A549 (cell line): Measurements from ENCODE around the gene MIA3.

Source experiments
- CBX2 ChIP-seq: fragments of 200-600 bp; sonication (generic); IDR thresholded peaks from 2 replicates; pipeline ENCODE4 v1.6.1; 2016; ENCODE audit warnings: low read depth, mild to moderate bottlenecking, borderline replicate concordance
- EP300 ChIP-seq, 2 experiments: fragments of >200 bp; sonication (Bioruptor Twin); formaldehyde crosslinking; IDR thresholded peaks; 2 replicates in 1 of 2; 3 replicates in 1 of 2; pipeline ENCODE4 v1.6.1; 2016 to 2017
- FOSL2 ChIP-seq, 2 experiments: fragments of 450-650 bp in 1 of 2; fragments of >200 bp in 1 of 2; sonication (Bioruptor Twin) in 1 of 2; formaldehyde crosslinking; IDR thresholded peaks; 2 replicates each; pipeline versions ENCODE4 v1.5.0 to v1.6.1; 2016 to 2020; ENCODE audit warnings: mild to moderate bottlenecking in 1 of 2, moderate library complexity in 1 of 2
- JUNB ChIP-seq: fragments of >200 bp; sonication (Bioruptor Twin); formaldehyde crosslinking; IDR thresholded peaks from 2 replicates; pipeline ENCODE4 v1.6.1; 2016
- POLR2A ChIP-seq: IDR thresholded peaks from 2 replicates; pipeline ENCODE4 v1.6.1; 2012; ENCODE audit warnings: mild to moderate bottlenecking, low read length
- POLR2AphosphoS2 ChIP-seq: conservative IDR thresholded peaks from 2 replicates; pipeline ENCODE4 v1.6.1; 2012; ENCODE audit warnings: low read length, improper control_type of control experiment, inconsistent platforms
- RAD21 ChIP-seq, 2 experiments: fragments of >200 bp in 1 of 2; sonication (Bioruptor Twin) in 1 of 2; formaldehyde crosslinking in 1 of 2; IDR thresholded peaks in 1 of 2; conservative IDR thresholded peaks in 1 of 2; 2 replicates in 1 of 2; 3 replicates in 1 of 2; pipeline ENCODE4 v1.6.1; 2012 to 2018; ENCODE audit warnings: inconsistent platforms in 1 of 2
- SMC3 ChIP-seq: fragments of >200 bp; sonication (Bioruptor Twin); formaldehyde crosslinking; IDR thresholded peaks from 3 replicates; pipeline ENCODE4 v1.6.1; 2018; ENCODE audit warnings: inconsistent platforms
- SREBF2 ChIP-seq: fragments of 450-650 bp; IDR thresholded peaks from 2 replicates; pipeline ENCODE4 v1.6.1; 2014; ENCODE audit warnings: mild to moderate bottlenecking, moderate library complexity
- ZNF302 ChIP-seq: fragments of 250-450 bp; sonication (Bioruptor Pico); IDR thresholded peaks from 2 replicates; pipeline ENCODE4 v1.9.0; 2021; ENCODE audit warnings: inconsistent platforms, mild to moderate bottlenecking, moderate library complexity
- TF ChIP-seq, protein P1 (sequence below): fragments of >200 bp; sonication (Bioruptor Twin); formaldehyde crosslinking; IDR thresholded peaks from 3 replicates; pipeline ENCODE4 v1.5.1; 2016
- TF ChIP-seq, protein P2 (sequence below): fragments of 250-450 bp; sonication (Bioruptor Pico); IDR thresholded peaks from 2 replicates; pipeline ENCODE4 v1.5.0; 2021; ENCODE audit warnings: mild to moderate bottlenecking, moderate library complexity, borderline replicate concordance

DNA sequence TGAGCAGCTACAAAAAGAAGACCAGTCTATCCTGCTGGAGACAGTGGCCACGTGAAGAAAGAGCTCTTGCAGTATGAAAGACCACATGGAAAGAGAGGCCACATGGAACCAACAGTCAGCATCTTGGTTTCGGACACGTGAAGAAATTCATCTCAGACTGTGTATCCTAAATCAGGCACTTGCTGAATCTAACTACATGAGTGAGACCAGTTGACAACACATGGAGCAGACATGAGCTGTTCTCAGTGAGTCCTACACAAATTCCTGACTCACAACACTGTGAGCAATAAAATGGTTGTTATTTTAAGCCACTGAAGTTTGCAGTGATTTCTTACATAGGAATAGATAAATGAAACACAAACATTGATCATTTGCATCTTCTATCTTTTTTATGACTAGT lies 25.7 kb upstream of the MIA3 start:
- TF ChIP-seq CBX2 (no peak), POLR2AphosphoS2 (no peak), RAD21 (conservative IDR thresholded peaks at IDR 0.05 in 1 of 2, IDR thresholded peaks at IDR 0.05 in 1 of 2) (no peak), FOSL2 (IDR thresholded peaks at IDR 0.05) (no peak), FOSL2 (CRISPR knock-in tag; IDR thresholded peaks at IDR 0.05) (no peak), JUNB (no peak), ZNF302 (no peak), SMC3 (no peak), POLR2A (no peak), SREBF2 (no peak), EP300 (IDR thresholded peaks at IDR 0.05) (no peak)
- TF ChIP-seq, protein P1, sequence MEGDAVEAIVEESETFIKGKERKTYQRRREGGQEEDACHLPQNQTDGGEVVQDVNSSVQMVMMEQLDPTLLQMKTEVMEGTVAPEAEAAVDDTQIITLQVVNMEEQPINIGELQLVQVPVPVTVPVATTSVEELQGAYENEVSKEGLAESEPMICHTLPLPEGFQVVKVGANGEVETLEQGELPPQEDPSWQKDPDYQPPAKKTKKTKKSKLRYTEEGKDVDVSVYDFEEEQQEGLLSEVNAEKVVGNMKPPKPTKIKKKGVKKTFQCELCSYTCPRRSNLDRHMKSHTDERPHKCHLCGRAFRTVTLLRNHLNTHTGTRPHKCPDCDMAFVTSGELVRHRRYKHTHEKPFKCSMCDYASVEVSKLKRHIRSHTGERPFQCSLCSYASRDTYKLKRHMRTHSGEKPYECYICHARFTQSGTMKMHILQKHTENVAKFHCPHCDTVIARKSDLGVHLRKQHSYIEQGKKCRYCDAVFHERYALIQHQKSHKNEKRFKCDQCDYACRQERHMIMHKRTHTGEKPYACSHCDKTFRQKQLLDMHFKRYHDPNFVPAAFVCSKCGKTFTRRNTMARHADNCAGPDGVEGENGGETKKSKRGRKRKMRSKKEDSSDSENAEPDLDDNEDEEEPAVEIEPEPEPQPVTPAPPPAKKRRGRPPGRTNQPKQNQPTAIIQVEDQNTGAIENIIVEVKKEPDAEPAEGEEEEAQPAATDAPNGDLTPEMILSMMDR: no peak
- TF ChIP-seq, protein P2, sequence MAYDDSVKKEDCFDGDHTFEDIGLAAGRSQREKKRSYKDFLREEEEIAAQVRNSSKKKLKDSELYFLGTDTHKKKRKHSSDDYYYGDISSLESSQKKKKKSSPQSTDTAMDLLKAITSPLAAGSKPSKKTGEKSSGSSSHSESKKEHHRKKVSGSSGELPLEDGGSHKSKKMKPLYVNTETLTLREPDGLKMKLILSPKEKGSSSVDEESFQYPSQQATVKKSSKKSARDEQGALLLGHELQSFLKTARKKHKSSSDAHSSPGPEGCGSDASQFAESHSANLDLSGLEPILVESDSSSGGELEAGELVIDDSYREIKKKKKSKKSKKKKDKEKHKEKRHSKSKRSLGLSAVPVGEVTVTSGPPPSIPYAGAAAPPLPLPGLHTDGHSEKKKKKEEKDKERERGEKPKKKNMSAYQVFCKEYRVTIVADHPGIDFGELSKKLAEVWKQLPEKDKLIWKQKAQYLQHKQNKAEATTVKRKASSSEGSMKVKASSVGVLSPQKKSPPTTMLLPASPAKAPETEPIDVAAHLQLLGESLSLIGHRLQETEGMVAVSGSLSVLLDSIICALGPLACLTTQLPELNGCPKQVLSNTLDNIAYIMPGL (CRISPR knock-in tag): no peak
